HG03342 (cell line): ENCODE measurements around the gene SH3BP5.

Experiments used
- ATAC-seq: cut with Tn5 transposase; IDR thresholded peaks from one replicate; pipeline ENCODE4 v1.9.1; 2021; ENCODE audit warnings: mild to moderate bottlenecking, moderate library complexity; ENCODE audit not compliant: unreplicated experiment

The SH3BP5 gene

GRCh38 chr3:15211937-15212336 is 120.4 kb downstream of the SH3BP5 start:
- no peak for ATAC-seq

GRCh38 chr3:15207836-15208504 is 124.4 kb downstream of the SH3BP5 start:
- no peak for ATAC-seq

GRCh38 chr3:15206662-15207576 is 125.5 kb downstream of the SH3BP5 start:
- ATAC-seq = peak; percentile 26

GRCh38 chr3:15205934-15206661 is 126.3 kb downstream of the SH3BP5 start, which contains the start of gene CAPN7:
CAPN7 (plus strand) TSS chr3:15206246; CDS start chr3:15206496, 250 bp downstream.
- peak; percentile 88 for ATAC-seq

GRCh38 chr3:15205482-15205933 is 126.9 kb downstream of the SH3BP5 start:
- no peak for ATAC-seq
